Caco-2 (cell line): ENCODE measurements around the gene XCR1. TPM values are rescaled to one million over a fixed set of nuclear protein-coding genes. Genes with fewer than 3 reads are reported as not detected.

ENCODE experiments used
- BruUV-seq: library from RNA; stranded (reverse); fragments of 400-500 nt; replicated peaks from 2 replicates; lab custom pipeline; 2021; lab: Mats Ljungman, UMichigan
- CTCF ChIA-PET: fragments of 300-600 bp; sonication (Branson Sonifier 250); formaldehyde crosslinking; loops from one replicate; lab custom pipeline; 2022; ENCODE audit warnings: antibody characterized with exemption; lab: Charles Lee
- POLR2A ChIA-PET: fragments of 300-600 bp; sonication (Branson Sonifier 250); formaldehyde crosslinking; loops from one replicate; lab custom pipeline; 2022; ENCODE audit warnings: antibody characterized with exemption; lab: Charles Lee
- DNase-seq, 2 experiments: peaks; one replicate each; pipeline versions ENCODE4 v3.0.0 to v3.0.0-alpha.2; 2020 to 2022
- H3K27me3 ChIP-seq: replicated peaks from 2 replicates; pipeline ENCODE4 v1.6.0; 2011; ENCODE audit warnings: low read length; ENCODE audit not compliant: control insufficient read depth, insufficient read depth
- H3K36me3 ChIP-seq: 2 replicates; pipeline ENCODE4 v1.5.1; 2011; ENCODE audit warnings: low read length; ENCODE audit not compliant: control insufficient read depth, insufficient read depth
- H3K4me1 ChIP-seq: fragments of 250-450 bp; sonication (Bioruptor Pico); 2 replicates; pipeline ENCODE4 v1.5.1; 2020; ENCODE audit warnings: mild to moderate bottlenecking
- H3K4me3 ChIP-seq: 2 replicates; pipeline ENCODE4 v1.5.1; 2011; ENCODE audit warnings: low read depth, mild to moderate bottlenecking, control low read depth, low read length
- H3K9me3 ChIP-seq: fragments of 250-450 bp; sonication (Bioruptor Pico); 2 replicates; pipeline ENCODE4 v1.5.1; 2020; ENCODE audit warnings: mild to moderate bottlenecking, moderate library complexity
- H3K27ac Mint-ChIP-seq: one replicate; pipeline ENCODE4 v1.8.0; 2022; ENCODE audit warnings: mixed read lengths; ENCODE audit not compliant: unreplicated experiment
- H3K27me3 Mint-ChIP-seq: one replicate; pipeline ENCODE4 v1.8.0; 2022; ENCODE audit warnings: mixed read lengths; ENCODE audit not compliant: insufficient read depth, unreplicated experiment
- H3K36me3 Mint-ChIP-seq: one replicate; pipeline ENCODE4 v1.8.0; 2022; ENCODE audit warnings: mild to moderate bottlenecking, mixed read lengths; ENCODE audit not compliant: insufficient read depth, unreplicated experiment
- H3K4me1 Mint-ChIP-seq: one replicate; pipeline ENCODE4 v1.8.0; 2022; ENCODE audit warnings: low read depth, mixed read lengths; ENCODE audit not compliant: unreplicated experiment
- H3K4me3 Mint-ChIP-seq: one replicate; pipeline ENCODE4 v1.8.0; 2022; ENCODE audit warnings: mild to moderate bottlenecking, moderate library complexity, mixed read lengths; ENCODE audit not compliant: unreplicated experiment
- H3K9me3 Mint-ChIP-seq: one replicate; pipeline ENCODE4 v1.8.0; 2022; ENCODE audit warnings: mixed read lengths; ENCODE audit not compliant: unreplicated experiment
- intact Hi-C: fragments of 100-400 bp; cut with micrococcal nuclease; formaldehyde crosslinking; loops from one replicate; pipeline ENCODE4 v1.10.0; 2022; ENCODE audit not compliant: unreplicated experiment
- total RNA-seq: library from RNA; stranded (reverse); gene quantifications from 2 replicates; pipeline ENCODE4 v1.2.3, GENCODE V29; 2022
- TF ChIP-seq, protein P1 (sequence below), 2 experiments: fragments of 200-600 bp in 1 of 2; IDR thresholded peaks; 1 replicate in 1 of 2; 2 replicates in 1 of 2; pipeline versions ENCODE4 v1.5.1 to v1.8.0; 2011 to 2022; ENCODE audit warnings: antibody characterized with exemption in 1 of 2, control low read depth in 1 of 2, inconsistent platforms in 1 of 2, low read depth in 1 of 2, low read length in 1 of 2, mild to moderate bottlenecking in 1 of 2, moderate library complexity in 1 of 2; ENCODE audit not compliant: insufficient read depth in 1 of 2, severe bottlenecking in 1 of 2, unreplicated experiment in 1 of 2

XCR1 gene
- total RNA-seq, 1 experiment from 2014 or later, result not detected

GRCh38 chr3:46025139-46025538, 2.1 kb downstream of the XCR1 start:
- DNase-seq, result no peak
- Mint-ChIP-seq H3K36me3 (no peaks in the 10 kb centered on the region), H3K9me3 (peaks cover 34% of the 10 kb centered on the region), H3K27me3 (peaks cover 2% of the 10 kb centered on the region), H3K4me3 (no peak overlapping the region), H3K4me1 (no peaks in the 10 kb centered on the region), H3K27ac (no peak overlapping the region)
- H3K9me3 ChIP-seq, result peaks cover 4% of the 10 kb centered on the region
- H3K4me1 ChIP-seq, result no peaks in the 10 kb centered on the region
- TF ChIP-seq, protein P1, sequence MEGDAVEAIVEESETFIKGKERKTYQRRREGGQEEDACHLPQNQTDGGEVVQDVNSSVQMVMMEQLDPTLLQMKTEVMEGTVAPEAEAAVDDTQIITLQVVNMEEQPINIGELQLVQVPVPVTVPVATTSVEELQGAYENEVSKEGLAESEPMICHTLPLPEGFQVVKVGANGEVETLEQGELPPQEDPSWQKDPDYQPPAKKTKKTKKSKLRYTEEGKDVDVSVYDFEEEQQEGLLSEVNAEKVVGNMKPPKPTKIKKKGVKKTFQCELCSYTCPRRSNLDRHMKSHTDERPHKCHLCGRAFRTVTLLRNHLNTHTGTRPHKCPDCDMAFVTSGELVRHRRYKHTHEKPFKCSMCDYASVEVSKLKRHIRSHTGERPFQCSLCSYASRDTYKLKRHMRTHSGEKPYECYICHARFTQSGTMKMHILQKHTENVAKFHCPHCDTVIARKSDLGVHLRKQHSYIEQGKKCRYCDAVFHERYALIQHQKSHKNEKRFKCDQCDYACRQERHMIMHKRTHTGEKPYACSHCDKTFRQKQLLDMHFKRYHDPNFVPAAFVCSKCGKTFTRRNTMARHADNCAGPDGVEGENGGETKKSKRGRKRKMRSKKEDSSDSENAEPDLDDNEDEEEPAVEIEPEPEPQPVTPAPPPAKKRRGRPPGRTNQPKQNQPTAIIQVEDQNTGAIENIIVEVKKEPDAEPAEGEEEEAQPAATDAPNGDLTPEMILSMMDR (IDR thresholded peaks at IDR 0.05; ENCODE audit: insufficient read depth in 1 of 2, low read depth in 1 of 2, low read length in 1 of 2, severe bottlenecking in 1 of 2, unreplicated experiment in 1 of 2), result no peak
- no peak overlapping the region for H3K4me3 ChIP-seq
- CTCF ChIA-PET, result interaction anchor here (0.6 kb wide), 1 partner anchor 264 kb away, joined by 3 read pairs; no protein-coding TSS in a partner anchor
- H3K36me3 ChIP-seq, result no peaks in the 10 kb centered on the region
- POLR2A ChIA-PET, result no interaction called here
- no peaks in the 10 kb centered on the region for H3K27me3 ChIP-seq
- BruUV-seq, result no TSS peak
- intact Hi-C loops, result no loop called here

DNA sequence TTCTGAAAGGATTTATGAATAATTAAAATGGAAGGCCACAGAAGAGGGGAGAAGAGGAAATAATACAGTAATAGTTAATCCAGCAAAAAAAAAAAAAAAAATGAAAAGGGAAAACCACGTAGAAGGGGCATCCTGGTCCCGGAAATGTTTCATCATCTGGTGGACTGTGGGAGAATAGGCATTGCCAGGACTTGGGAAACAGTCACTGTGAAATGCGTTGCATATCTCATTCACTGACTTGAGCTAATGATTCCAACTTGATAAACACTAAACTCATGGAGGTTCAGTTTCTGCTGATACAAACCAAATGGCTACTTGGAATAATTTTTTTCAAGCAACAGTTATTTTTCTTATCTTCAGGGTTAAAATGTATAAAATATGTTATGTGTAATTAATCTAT, 3.2 kb downstream of the XCR1 start:
- intact Hi-C loops, result no loop called here
- H3K4me1 ChIP-seq, result no peaks in the 10 kb centered on the region
- H3K27ac Mint-ChIP-seq, result no peak overlapping the region
- H3K9me3 Mint-ChIP-seq, result peaks cover 28% of the 10 kb centered on the region
- H3K27me3 Mint-ChIP-seq, result peaks cover 2% of the 10 kb centered on the region
- H3K36me3 Mint-ChIP-seq, result no peaks in the 10 kb centered on the region
- H3K9me3 ChIP-seq, result no peaks in the 10 kb centered on the region; the same call in 1 of the 2 replicates
- ChIA-PET CTCF (no interaction called here), POLR2A (no interaction called here)
- TF ChIP-seq, protein P1 (IDR thresholded peaks at IDR 0.05; ENCODE audit: insufficient read depth in 1 of 2, low read depth in 1 of 2, low read length in 1 of 2, severe bottlenecking in 1 of 2, unreplicated experiment in 1 of 2), result no peak
- no peak overlapping the region for H3K4me3 ChIP-seq
- no peak for DNase-seq
- no TSS peak for BruUV-seq
- H3K4me3 Mint-ChIP-seq, result no peak overlapping the region
- H3K4me1 Mint-ChIP-seq, result no peaks in the 10 kb centered on the region
- H3K36me3 ChIP-seq, result no peaks in the 10 kb centered on the region
- no peaks in the 10 kb centered on the region for H3K27me3 ChIP-seq

- Mint-ChIP-seq H3K4me1 (no peaks in the 10 kb centered on the region), H3K27ac (no peak overlapping the region), H3K36me3 (no peaks in the 10 kb centered on the region), H3K27me3 (peaks cover 2% of the 10 kb centered on the region), H3K9me3 (peaks cover 20% of the 10 kb centered on the region), H3K4me3 (no peak overlapping the region)
- H3K27me3 ChIP-seq, result no peaks in the 10 kb centered on the region
- no TSS peak for BruUV-seq
- no peaks in the 10 kb centered on the region for H3K36me3 ChIP-seq
- intact Hi-C loops, result no loop called here
- H3K4me1 ChIP-seq, result no peaks in the 10 kb centered on the region
- H3K4me3 ChIP-seq, result no peak overlapping the region
- TF ChIP-seq, protein P1 (IDR thresholded peaks at IDR 0.05; ENCODE audit: insufficient read depth in 1 of 2, low read depth in 1 of 2, low read length in 1 of 2, severe bottlenecking in 1 of 2, unreplicated experiment in 1 of 2), result no peak
- DNase-seq, result no peak
- POLR2A ChIA-PET, result no interaction called here
- CTCF ChIA-PET, result no interaction called here
- H3K9me3 ChIP-seq, result no peaks in the 10 kb centered on the region; the same call in 1 of the 2 replicates
These were observed 4.1 kb downstream of the XCR1 start for GRCh38 chr3:46022909-46023785.
